Activated T-cell treated with anti-CD3 and anti-CD28 coated beads, Interleukin-2, amount 50 U/mL, for 48 hours (primary cell): ENCODE results near the gene NECTIN1.

Source experiments
- DNase-seq, 2 experiments: peaks; one replicate each; pipeline ENCODE4 v3.0.0-alpha.2; 2020

Gene NECTIN1

DNA sequence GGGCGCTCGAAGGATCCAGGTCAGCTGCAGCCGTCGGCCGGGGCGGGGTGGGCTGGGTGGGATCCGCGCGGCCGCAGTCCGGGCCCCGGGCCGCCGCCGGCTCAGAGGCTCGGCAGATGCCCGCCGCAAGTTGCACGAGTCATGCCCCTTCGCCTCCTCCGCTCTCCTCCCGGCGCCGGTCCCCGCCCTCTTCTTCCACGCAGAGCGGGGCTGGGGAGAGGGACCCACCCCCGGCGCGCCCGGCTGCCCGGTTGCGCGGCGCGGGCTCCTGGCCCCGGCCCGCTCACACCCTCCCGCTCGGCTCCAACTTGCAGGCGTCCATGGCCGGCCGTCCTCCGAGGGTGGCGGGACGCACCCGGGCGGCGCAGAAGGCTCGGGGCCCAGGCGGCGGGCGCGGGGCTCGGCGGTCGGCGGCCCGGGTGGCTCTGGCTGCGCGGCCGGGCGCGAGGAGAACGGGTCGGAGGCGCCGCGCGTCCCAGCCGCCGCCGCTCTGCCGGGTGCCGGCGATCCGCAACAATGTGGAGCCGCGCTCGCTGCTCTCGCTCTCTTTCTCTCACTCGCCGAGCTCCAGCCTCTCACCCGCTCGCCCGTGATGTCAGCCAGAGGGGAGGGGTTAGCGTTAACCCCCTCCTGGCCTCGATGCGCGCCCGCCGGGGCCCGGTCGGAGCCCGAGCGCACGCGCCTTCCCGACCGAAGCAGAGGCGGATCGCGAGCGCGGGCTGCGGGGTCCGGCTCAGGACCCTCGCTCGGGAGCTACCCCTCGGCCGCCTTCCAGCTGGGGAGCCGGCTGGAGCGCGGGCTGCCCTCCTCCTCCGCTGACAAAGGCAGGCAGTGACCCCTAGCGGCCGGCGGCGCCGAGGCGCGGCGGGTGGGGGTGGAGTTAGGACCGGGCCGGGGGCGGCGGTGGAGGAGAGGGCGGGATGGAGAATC is at the start of gene NECTIN1:
Gene NECTIN1, minus strand, starts transcription at position 550 of the 930 bp plus-strand sequence. CDS start 647 bp downstream, outside the sequence.
- DNase-seq, result peak; percentile 92 to 94

DNA sequence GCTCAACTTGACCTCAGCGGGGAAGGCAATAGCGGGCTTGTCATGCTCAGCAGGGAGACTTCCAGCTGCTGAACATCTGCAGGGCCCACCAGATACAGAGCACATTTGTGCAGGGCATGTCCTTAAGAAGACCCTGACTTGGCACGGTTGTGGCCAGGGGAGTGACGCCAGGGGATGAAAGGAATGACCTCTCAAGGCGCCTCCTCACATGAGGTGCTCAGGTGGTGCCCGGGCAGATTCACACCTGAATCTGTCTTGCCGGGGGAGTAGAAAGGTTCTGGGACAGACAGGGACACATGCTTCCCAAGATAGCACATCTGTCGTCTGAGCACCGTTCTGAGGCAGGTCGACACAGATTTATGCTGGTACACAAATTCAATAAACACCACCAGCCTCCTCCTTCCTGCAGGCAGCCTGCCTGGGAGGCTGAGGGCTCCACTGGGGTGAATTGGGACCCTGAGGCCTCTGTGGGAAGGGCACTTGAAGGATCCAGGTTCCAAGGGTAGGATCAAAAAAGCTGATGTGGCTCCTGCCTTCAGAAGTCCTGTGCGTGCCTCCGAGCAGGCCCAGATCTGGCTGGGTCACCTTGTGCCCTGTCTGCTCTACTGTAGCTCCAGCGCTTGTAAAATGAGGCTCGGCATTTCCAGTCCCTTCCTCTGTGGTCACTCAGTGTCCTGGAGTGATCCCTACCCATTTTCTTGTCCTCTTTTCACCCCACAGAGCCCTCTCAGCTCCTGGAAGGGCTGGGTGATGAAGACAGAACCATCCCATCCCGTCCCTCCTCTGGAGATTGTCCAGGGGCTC is 49.6 kb upstream of the NECTIN1 start:
- DNase-seq, result no peak

GRCh38 chr11:119777940-119778339 is 48.9 kb upstream of the NECTIN1 start:
- no peak for DNase-seq

DNA sequence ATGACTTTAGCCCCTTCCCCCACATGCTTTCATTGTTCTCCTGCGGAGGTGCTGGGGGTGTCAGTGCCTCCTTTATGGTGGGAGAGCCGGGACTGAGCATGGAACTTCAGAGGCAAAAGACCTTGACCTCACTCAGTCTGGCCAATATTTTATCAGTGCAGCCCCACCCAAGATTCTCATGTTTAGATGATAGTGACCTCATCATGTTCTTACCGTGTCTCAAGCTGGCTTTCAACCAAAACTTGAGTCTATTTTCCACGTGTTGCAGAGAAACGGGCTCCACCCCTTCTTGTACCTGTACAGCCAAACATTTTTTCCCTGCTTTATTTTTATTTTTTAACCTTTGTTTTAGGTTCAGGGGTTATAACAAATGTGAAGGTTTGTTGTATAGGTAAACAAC is 47.7 kb upstream of the NECTIN1 start:
- DNase-seq, result no peak

DNA sequence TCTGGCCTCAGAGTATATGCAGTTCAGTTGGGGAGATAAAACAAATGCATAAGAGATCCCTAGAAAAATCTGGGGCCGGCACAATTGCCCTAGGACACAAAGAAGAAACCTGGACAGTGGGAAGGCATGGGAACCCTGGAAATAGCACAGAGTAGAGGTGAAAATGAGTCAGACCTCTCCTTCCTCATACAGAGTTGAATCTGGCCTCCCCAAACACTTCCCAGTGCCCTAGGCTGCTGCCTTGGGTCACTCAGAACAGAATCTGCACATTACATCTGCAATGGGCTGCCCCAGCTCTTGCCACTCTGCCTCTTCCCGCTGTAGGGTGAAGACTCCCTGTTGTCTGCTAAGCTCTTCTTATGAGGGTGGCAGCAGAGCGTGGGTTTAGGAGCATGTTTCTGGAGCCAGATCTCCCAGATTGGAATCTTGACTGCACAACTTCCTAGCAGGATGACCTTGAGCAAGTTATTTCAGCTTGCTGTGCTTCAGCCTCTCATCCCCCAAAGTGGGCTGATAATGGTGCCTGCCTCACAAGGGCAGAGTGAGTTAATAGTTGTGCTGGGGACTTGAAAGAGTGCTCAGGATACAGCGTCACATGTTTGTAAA is 47.1 kb upstream of the NECTIN1 start:
- no peak for DNase-seq

DNA sequence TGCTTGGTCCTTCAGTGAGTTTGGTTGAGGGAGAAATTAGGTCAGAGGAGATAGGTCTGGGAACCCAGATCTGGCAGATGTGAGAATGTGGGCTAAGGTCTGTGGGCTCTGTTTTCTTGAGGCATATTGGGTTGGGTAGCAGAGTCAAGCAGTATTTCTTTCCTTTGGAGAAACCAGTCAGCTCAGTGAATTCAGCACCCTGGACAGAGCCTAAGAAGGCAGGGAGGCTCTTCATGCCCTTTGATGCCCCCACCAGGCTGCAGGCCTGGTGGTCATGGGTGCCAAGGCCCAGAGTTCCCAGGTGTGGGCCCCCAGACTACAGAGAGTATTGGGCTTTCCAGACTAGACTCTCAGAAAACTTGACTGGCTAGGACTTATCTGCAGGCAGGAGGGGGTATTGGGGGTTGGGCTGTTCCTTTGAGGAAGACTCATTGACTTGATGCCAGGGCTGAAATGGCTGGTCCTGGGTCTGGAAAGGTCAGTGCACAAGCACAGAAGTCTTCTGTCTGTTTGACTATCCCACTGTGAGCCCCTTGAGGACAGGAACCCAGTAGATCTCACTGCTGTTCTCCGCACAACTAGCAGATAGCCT is 45.3 kb upstream of the NECTIN1 start:
- no peak for DNase-seq

GRCh38 chr11:119772641-119773415 is 43.8 kb upstream of the NECTIN1 start:
- no peak for DNase-seq

DNA sequence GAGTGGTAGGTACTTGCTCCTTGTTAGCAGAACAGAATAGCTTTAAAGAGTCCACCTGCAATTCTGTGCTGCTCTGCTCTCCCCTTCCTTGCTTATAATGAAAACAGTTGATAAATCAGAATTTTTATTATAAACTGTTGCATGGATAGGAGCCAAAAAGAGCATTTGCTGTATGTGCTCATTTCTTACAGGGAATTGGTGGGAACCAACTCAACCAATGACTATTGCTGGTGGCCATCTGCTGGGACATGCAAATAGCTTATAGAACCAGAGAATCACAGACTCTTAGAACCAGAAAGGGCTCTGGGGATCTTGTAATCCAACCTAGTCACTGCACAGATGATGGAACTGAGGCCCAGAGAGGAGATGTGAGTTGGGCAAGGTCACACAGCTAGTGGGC is 43.1 kb upstream of the NECTIN1 start:
- DNase-seq, result no peak

- DNase-seq, result no peak
Measured at GRCh38 chr11:119771172-119771770, 42.3 kb upstream of the NECTIN1 start.

- DNase-seq, result no peak
Measured at GRCh38 chr11:119765628-119766027, 36.6 kb upstream of the NECTIN1 start.

DNA sequence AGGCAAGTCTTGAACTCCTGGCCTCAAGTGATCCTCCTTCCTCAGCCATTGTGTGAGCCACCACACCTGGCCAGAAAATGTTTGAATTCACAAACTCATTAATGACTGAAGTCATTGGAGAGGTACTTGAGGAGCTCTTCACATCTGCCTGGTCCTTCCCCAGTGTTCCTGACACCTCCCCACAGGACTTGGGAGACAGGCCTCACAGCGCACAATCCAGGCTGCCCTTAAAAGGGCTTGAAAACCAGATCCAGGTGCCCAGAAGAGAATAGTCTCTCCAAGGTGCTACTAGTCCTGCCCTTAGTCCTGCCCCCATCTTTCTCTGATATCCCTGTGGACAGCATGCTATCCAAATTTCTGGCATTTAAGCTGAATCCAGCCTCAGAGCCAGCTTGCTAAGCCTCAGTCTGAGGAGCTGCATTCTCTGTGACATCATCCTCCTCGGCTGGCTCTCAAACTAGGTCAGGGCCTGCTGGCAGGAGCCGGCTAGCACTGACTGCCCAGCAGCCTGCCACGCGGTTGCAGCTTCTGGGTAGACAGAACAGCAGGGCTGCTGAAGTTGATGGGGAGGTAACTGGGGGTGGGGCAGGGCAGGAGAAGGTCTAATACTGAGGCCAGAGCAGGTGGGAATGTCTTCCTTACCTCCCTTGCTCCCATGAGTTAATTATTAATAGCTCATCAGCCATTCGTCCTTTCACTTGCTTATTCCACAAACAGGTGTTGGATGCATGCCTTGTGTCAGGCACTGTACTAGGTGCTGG is 35.3 kb upstream of the NECTIN1 start:
- DNase-seq, result no peak

DNA sequence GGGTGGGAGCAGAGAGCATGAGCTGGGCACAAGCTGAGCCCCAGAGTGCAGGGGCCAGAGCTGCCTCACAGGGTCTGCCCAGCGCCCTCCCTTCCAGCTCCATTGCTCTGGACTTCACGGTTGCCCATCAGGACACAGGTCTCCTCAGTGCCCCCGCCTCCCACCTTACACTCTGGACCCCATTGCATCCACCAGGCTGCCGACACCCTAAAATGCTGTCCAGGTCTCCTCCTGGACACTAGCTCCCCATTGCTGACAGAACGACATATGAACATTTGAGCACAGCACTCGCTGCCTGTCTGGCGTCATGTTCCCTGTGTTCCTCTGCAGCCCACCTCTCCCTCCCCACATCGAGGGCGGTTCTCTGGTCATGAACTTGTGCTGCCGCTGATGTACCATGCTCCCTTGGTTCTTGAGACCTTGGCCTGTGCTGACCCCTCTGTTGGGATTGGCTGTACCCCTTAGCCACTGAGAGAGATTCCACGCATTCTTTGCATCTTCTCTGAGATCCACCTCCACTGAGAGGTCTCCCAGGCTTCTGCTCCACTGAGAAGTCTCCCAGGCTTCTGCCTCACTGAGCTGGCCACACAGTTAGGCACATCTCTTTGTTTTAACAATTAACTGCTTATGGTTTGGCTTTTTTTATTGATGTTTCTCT is 34.2 kb upstream of the NECTIN1 start:
- no peak for DNase-seq

DNA sequence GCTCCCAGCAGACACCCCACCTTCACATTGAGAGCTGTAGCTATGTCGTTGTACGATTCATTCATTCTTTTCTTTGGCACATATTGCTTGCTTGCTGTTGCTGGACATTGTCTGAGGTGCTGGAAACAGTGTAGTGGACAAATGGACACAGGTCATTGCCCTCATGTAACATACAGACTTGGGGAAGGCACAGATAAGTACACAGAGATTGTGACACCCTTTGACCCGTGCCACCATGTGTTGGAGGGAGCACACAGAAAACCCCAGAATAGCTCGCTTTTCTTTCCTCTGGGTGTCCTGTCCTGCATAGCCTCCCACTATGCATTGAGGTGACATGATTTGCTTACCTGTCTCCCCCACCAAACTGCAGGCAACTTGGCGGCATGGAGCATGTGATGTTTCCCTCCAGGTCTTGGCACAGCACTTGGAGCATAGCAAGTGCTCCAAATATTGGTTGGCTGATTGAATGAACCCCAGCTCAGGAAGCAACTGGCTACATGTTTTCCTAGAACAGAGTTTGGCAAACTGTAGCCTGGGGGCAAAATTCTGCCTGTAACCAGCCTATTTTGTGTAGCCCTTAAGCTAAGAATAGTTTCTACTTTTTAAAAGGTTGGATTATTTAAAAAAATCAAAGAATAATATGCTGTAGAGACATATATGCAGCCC is 30.9 kb upstream of the NECTIN1 start:
- no peak for DNase-seq

- no peak for DNase-seq
Measured at GRCh38 chr11:119759324-119759723, 30.3 kb upstream of the NECTIN1 start.

DNA sequence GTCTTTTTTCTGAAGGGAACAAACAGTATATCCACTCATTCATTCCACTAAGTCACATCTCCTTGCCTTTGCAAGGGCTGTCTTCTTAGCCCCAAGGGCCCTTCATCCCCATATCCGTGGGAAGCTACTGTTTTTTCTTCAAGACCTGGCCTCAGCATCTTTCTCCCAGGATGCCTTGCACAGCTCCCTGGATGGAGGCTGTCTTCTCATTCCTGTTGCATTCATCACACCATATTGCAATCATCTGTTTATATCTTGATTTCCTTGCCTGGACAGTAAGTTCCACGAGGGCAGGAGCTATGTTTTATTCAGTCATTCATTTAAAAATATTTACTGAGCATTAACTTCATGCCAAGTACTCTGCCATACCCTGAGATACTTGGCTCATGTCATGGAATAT is 29.3 kb upstream of the NECTIN1 start:
- no peak for DNase-seq

GRCh38 chr11:119757378-119757777 is 28.4 kb upstream of the NECTIN1 start:
- DNase-seq, result no peak

- no peak for DNase-seq
Measured at GRCh38 chr11:119756169-119756865, 27.3 kb upstream of the NECTIN1 start.

DNA sequence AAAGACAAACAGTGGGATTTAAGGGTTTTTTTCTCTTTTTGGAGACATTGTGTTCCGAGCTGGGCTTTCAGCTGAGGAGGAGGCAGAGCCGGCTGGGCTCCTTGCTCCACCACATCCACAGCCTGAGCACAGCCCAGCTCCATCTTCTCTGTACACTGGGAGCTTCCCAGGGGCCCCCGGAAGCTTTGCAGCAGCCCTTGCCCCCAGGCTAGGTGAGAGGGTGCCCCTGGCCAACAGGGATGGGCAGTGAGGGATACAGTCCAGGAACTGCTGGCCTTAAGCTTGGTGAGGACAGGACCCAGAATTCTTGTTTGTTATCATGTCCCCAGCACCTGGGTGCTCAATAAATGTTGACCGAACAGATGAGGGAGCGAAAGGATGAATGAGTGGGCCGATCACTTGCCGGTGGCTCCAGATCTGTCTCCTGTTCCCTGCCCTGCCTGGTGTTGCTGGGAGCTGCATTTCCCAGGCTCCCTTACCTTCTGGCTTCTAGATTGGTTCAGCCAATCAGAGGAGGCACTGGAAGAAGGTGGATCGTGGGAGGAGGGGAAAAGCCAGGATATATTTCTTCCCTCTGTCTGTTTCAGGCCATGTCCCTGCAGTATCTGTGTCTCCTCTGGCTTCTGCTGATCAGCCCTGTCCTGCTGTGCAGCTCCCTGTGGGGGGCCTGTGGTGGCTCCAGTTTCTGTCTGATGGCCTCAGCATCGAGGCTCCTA is 26.5 kb upstream of the NECTIN1 start:
- DNase-seq, result no peak
